ENCODE results near the gene CHCHD5. TPM values are rescaled to one million over a fixed set of nuclear protein-coding genes. Genes with fewer than 3 reads are reported as not detected.
A peak's percentile ranks its signal among the peaks of the same experiment; 100 is the strongest.
"Not testable (repeated sequence)": the region's sequence is repeated elsewhere in the genome, so short reads cannot be mapped to it uniquely, and the experiment has no call there.

The CHCHD5 gene
- 10 to 100 TPM; 33.5 to 33.6 TPM for total RNA-seq

GRCh38 chr2:112584134-112584890 is at the start of gene CHCHD5:
Gene CHCHD5, plus strand, starts transcription at chr2:112584609. Its CDS starts 39 bp downstream, at chr2:112584648.
- H3K4me1 Mint-ChIP-seq = peaks cover 38% of the 10 kb centered on the region
- peak within 1 kb of the TSS; percentile 97 for H3K4me3 Mint-ChIP-seq
- POLR2A ChIA-PET = interaction anchor here (0.6 kb wide), 1 partner anchor 11 kb away, joined by 5 read pairs; no protein-coding TSS in a partner anchor
- H3K9me3 Mint-ChIP-seq = peaks cover 2% of the 10 kb centered on the region
- peaks cover 19% of the 10 kb centered on the region for H3K36me3 Mint-ChIP-seq (ENCODE audit: low read depth)
- H3K27ac Mint-ChIP-seq = peak within 1 kb of the TSS; percentile 99
- no peaks in the 10 kb centered on the region for H3K27me3 Mint-ChIP-seq
- DNase-seq = peak; percentile 97
- CTCF ChIA-PET = interaction anchor here (0.8 to 2.2 kb wide), 15 partner anchors 9 to 402 kb away, joined by 3 to 10 read pairs (median 4); no protein-coding TSS in a partner anchor

GRCh38 chr2:112534826-112535225 is 49.6 kb upstream of the CHCHD5 start:
- Mint-ChIP-seq H3K27ac (no peak overlapping the region), H3K4me1 (no peaks in the 10 kb centered on the region), H3K27me3 (no peaks in the 10 kb centered on the region), H3K4me3 (no peak overlapping the region), H3K9me3 (no peaks in the 10 kb centered on the region), H3K36me3 (ENCODE audit: low read depth) (peaks cover 21% of the 10 kb centered on the region)
- no peak for DNase-seq
- CTCF ChIA-PET = no interaction called here
- POLR2A ChIA-PET = no interaction called here

GRCh38 chr2:112536665-112537064 is 47.7 kb upstream of the CHCHD5 start:
- H3K4me1 Mint-ChIP-seq = peaks cover 12% of the 10 kb centered on the region
- CTCF ChIA-PET = interaction anchor here (0.6 to 0.9 kb wide), 2 partner anchors 43 to 90 kb away, joined by 3 read pairs; no protein-coding TSS in a partner anchor
- H3K9me3 Mint-ChIP-seq, H3K27me3 Mint-ChIP-seq, DNase-seq, POLR2A ChIA-PET, H3K27ac Mint-ChIP-seq, H3K4me3 Mint-ChIP-seq: not testable (repeated sequence)
- H3K36me3 Mint-ChIP-seq (ENCODE audit: low read depth) = peaks cover 12% of the 10 kb centered on the region

- H3K4me1 Mint-ChIP-seq = peaks cover 12% of the 10 kb centered on the region
- CTCF ChIA-PET = no interaction called here
- H3K27ac Mint-ChIP-seq = no peak overlapping the region
- no peak overlapping the region for H3K4me3 Mint-ChIP-seq
- POLR2A ChIA-PET = no interaction called here
- H3K9me3 Mint-ChIP-seq = no peaks in the 10 kb centered on the region
- no peaks in the 10 kb centered on the region for H3K27me3 Mint-ChIP-seq
- peaks cover 3% of the 10 kb centered on the region for H3K36me3 Mint-ChIP-seq (ENCODE audit: low read depth)
- DNase-seq = no peak
Observed at GRCh38 chr2:112539306-112539705, 45.1 kb upstream of the CHCHD5 start.

DNA sequence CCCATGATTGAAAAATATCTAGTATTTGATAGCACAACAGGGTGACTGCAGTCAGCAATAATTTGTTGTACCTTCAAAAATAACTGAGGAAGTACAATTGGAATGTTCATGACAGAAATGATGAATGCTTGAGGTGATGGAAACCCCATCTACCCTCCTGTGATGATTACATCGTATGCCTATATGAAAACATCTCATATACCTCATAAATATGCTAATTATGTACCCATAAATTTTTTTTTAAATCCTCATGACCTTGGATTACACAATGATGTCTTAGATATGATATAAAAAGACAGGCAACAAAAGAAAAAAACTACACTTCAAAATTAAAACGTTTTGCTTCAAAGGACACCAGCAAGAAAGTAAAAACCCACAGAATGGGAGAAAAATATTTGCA is 43.5 kb upstream of the CHCHD5 start:
- H3K36me3 Mint-ChIP-seq (ENCODE audit: low read depth) = peaks cover 3% of the 10 kb centered on the region
- CTCF ChIA-PET = interaction anchor here (0.6 to 0.7 kb wide), 2 partner anchors 27 to 425 kb away, joined by 3 to 5 read pairs; no protein-coding TSS in a partner anchor
- H3K9me3 Mint-ChIP-seq = no peaks in the 10 kb centered on the region
- no peak overlapping the region for H3K27ac Mint-ChIP-seq
- no peaks in the 10 kb centered on the region for H3K27me3 Mint-ChIP-seq
- POLR2A ChIA-PET = no interaction called here
- DNase-seq = no peak
- no peak overlapping the region for H3K4me3 Mint-ChIP-seq
- peaks cover 19% of the 10 kb centered on the region for H3K4me1 Mint-ChIP-seq

- no peak overlapping the region for H3K4me3 Mint-ChIP-seq
- CTCF ChIA-PET = no interaction called here
- H3K9me3 Mint-ChIP-seq = no peaks in the 10 kb centered on the region
- H3K27me3 Mint-ChIP-seq = no peaks in the 10 kb centered on the region
- peaks cover 19% of the 10 kb centered on the region for H3K4me1 Mint-ChIP-seq
- H3K27ac Mint-ChIP-seq = no peak overlapping the region
- POLR2A ChIA-PET = no interaction called here
- peaks cover 3% of the 10 kb centered on the region for H3K36me3 Mint-ChIP-seq (ENCODE audit: low read depth)
- DNase-seq = peak; percentile 76
Observed at GRCh38 chr2:112541315-112542122, 42.9 kb upstream of the CHCHD5 start.

- peaks cover 7% of the 10 kb centered on the region for H3K36me3 Mint-ChIP-seq (ENCODE audit: low read depth)
- no peak within 1 kb of the TSS for H3K4me3 Mint-ChIP-seq
- ChIA-PET POLR2A (no interaction called here), CTCF (no interaction called here)
- H3K9me3 Mint-ChIP-seq = no peaks in the 10 kb centered on the region
- H3K27me3 Mint-ChIP-seq = no peaks in the 10 kb centered on the region
- DNase-seq = peak; percentile 83
- H3K4me1 Mint-ChIP-seq = peaks cover 23% of the 10 kb centered on the region
- H3K27ac Mint-ChIP-seq = no peak within 1 kb of the TSS
Observed at GRCh38 chr2:112542123-112542983, 42.1 kb upstream of the CHCHD5 start, which contains the start of gene POLR1B. Gene POLR1B, plus strand, starts transcription at chr2:112542465. Its CDS starts 30 bp downstream, at chr2:112542495.

DNA sequence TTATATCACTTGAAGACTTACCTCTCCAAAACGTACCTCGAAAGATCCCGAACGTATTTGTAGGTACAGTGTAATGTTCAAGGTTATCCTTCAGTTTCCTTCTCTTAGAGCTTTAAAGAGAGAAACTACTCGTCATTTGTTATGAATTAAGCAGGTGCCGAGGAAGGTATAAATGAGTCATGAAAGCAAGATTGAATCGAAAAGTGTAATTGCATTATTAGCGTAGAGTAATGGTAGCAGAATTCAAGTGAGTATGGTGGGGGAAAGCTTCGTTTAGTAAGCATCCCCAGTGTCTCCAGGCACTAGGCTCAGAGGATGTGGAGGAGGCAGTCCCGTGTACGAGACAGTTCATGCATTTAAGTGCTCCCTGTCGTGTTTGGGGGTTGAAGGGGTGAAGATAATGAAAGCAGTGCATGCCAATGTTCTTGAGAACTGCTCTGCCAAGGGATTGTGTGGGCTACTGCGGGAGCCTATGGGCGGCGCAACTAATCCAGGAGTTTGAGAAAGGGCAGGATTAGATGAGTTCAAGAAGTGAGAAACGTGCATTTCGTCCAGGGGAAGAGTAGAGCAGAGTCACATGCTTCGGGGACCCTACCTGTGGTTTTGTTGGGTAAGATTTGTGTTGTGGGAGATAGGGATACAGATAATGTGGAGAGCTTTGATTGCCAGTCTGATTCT is 41.3 kb upstream of the CHCHD5 start:
- no peak overlapping the region for H3K27ac Mint-ChIP-seq
- no peaks in the 10 kb centered on the region for H3K27me3 Mint-ChIP-seq
- no peak overlapping the region for H3K4me3 Mint-ChIP-seq
- H3K9me3 Mint-ChIP-seq = no peaks in the 10 kb centered on the region
- CTCF ChIA-PET = interaction anchor here (0.9 kb wide), 1 partner anchor 62 kb away, joined by 4 read pairs; no protein-coding TSS in a partner anchor
- H3K4me1 Mint-ChIP-seq = peaks cover 23% of the 10 kb centered on the region
- H3K36me3 Mint-ChIP-seq (ENCODE audit: low read depth) = peaks cover 14% of the 10 kb centered on the region
- POLR2A ChIA-PET = no interaction called here
- DNase-seq = peak; percentile 28

DNA sequence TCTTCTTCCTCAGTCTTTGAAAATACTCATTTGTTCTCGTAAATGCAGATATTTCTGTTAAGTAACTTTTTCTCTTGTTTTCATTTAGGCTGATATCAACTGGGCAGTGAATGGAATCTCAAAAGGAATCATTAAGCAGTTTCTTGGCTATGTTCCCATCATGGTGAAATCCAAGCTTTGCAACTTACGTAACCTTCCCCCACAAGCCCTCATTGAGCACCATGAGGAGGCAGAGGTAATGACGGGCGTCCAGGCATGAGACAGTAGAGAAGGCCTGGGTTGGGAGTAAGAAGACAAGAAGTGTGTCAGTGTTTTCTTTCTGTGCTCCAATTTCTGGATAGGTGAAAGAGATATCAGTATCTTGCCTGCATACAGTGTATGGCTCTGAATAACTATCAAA is 37.1 kb upstream of the CHCHD5 start:
- peaks cover 16% of the 10 kb centered on the region for H3K4me1 Mint-ChIP-seq
- H3K9me3 Mint-ChIP-seq = no peaks in the 10 kb centered on the region
- no peak overlapping the region for H3K4me3 Mint-ChIP-seq
- H3K36me3 Mint-ChIP-seq (ENCODE audit: low read depth) = peaks cover 33% of the 10 kb centered on the region
- no peak for DNase-seq
- no peaks in the 10 kb centered on the region for H3K27me3 Mint-ChIP-seq
- H3K27ac Mint-ChIP-seq = no peak overlapping the region
- ChIA-PET CTCF (interaction anchor here (0.8 kb wide), 1 partner anchor 402 kb away, joined by 3 read pairs; no protein-coding TSS in a partner anchor), POLR2A (no interaction called here)

DNA sequence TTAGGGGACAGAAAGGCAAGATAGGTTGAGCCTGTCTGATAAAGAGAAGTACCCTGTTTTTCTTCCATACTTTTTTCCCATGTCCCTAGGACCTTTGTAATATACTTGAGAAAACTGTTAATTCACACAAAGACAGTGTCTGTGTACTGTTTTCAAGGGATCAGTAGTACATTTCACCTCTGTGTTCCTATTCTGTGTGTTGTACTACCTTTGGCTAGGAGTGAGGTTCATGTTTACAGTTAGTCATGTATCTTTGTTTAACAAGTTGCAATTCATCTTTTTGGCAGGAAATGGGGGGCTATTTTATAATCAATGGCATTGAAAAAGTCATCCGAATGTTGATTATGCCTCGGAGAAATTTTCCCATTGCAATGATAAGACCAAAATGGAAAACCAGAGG is 35.4 kb upstream of the CHCHD5 start:
- no peak for DNase-seq
- Mint-ChIP-seq H3K27me3 (no peaks in the 10 kb centered on the region), H3K4me3 (no peak overlapping the region), H3K9me3 (no peaks in the 10 kb centered on the region), H3K4me1 (peaks cover 16% of the 10 kb centered on the region), H3K27ac (no peak overlapping the region), H3K36me3 (ENCODE audit: low read depth) (peaks cover 46% of the 10 kb centered on the region)
- ChIA-PET POLR2A (no interaction called here), CTCF (no interaction called here)

DNA sequence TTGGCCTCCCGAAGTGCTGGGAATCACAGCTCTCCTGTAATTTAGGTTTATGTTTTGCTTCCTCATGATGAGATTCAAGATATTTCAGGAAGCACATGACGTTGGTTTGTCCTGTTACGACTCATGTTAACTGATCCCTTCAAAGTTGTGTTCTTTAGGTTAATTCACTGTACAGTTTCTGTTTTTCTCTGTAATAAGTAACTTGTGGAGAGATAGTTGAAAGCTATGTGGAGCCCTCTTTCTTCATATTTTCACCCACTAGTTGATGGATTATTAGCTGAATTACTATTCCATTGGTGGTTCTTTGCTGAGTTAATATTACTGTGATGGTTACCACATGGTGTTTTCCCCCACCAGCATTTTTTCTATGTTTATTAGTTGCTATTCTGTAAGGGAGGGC is 18.3 kb upstream of the CHCHD5 start:
- H3K36me3 Mint-ChIP-seq (ENCODE audit: low read depth) = peaks cover 63% of the 10 kb centered on the region
- DNase-seq = no peak
- H3K9me3 Mint-ChIP-seq = no peaks in the 10 kb centered on the region
- H3K4me3 Mint-ChIP-seq = no peak overlapping the region
- no peaks in the 10 kb centered on the region for H3K27me3 Mint-ChIP-seq
- ChIA-PET CTCF (interaction anchor here (1.0 kb wide), 1 partner anchor 16 kb away, joined by 3 read pairs; no protein-coding TSS in a partner anchor), POLR2A (no interaction called here)
- H3K4me1 Mint-ChIP-seq = peaks cover 5% of the 10 kb centered on the region
- no peak overlapping the region for H3K27ac Mint-ChIP-seq

GRCh38 chr2:112566508-112566907 is 17.9 kb upstream of the CHCHD5 start:
- CTCF ChIA-PET, H3K4me1 Mint-ChIP-seq, H3K4me3 Mint-ChIP-seq, H3K9me3 Mint-ChIP-seq, H3K27ac Mint-ChIP-seq, DNase-seq, H3K27me3 Mint-ChIP-seq, POLR2A ChIA-PET: not testable (repeated sequence)
- H3K36me3 Mint-ChIP-seq (ENCODE audit: low read depth) = peaks cover 60% of the 10 kb centered on the region
